Measurements from ENCODE around the gene CCK.

CCK gene

GRCh38 chr3:42263354-42264346 lies 2.3 kb downstream of the CCK start:
- Histone ChIP-seq H3K4me3 (IDR thresholded peaks at IDR 0.05; ENCODE audit: insufficient read depth, low read depth, low read length) (no peak overlapping the region), H2AFZ (ENCODE audit: low read depth) (no peak overlapping the region), H4K20me1 (ENCODE audit: insufficient read depth) (no peaks in the 10 kb centered on the region), H3K27me3 (ENCODE audit: insufficient read depth, low read depth) (no peaks in the 10 kb centered on the region), H3K27ac (no peak overlapping the region), H3K9ac (no peak overlapping the region), H3K4me2 (no peak overlapping the region), H3K36me3 (ENCODE audit: insufficient read depth) (no peaks in the 10 kb centered on the region), H3K79me2 (ENCODE audit: insufficient read depth, low read depth) (no peaks in the 10 kb centered on the region), H3K4me1 (ENCODE audit: low read depth, poor library complexity, severe bottlenecking) (no peaks in the 10 kb centered on the region)
- TF ChIP-seq CTCF (conservative IDR thresholded peaks at IDR 0.05; ENCODE audit: low read depth, low read length), result no peak

GRCh38 chr3:42262525-42262924 lies 3.5 kb downstream of the CCK start:
- H4K20me1 ChIP-seq (ENCODE audit: insufficient read depth), result no peaks in the 10 kb centered on the region
- no peak overlapping the region for H3K4me2 ChIP-seq
- H3K9ac ChIP-seq, result no peak overlapping the region
- no peaks in the 10 kb centered on the region for H3K27me3 ChIP-seq (ENCODE audit: insufficient read depth, low read depth)
- no peak overlapping the region for H3K4me3 ChIP-seq (IDR thresholded peaks at IDR 0.05; ENCODE audit: insufficient read depth, low read depth, low read length)
- no peak for TF ChIP-seq CTCF (conservative IDR thresholded peaks at IDR 0.05; ENCODE audit: low read depth, low read length)
- H3K36me3 ChIP-seq (ENCODE audit: insufficient read depth), result no peaks in the 10 kb centered on the region
- no peaks in the 10 kb centered on the region for H3K79me2 ChIP-seq (ENCODE audit: insufficient read depth, low read depth)
- no peaks in the 10 kb centered on the region for H3K4me1 ChIP-seq (ENCODE audit: low read depth, poor library complexity, severe bottlenecking)
- no peak overlapping the region for H2AFZ ChIP-seq (ENCODE audit: low read depth)
- no peak overlapping the region for H3K27ac ChIP-seq

GRCh38 chr3:42257007-42257406 lies 9.0 kb downstream of the CCK start:
- Histone ChIP-seq H3K4me3 (IDR thresholded peaks at IDR 0.05; ENCODE audit: insufficient read depth, low read depth, low read length) (no peak overlapping the region), H3K4me1 (ENCODE audit: low read depth, poor library complexity, severe bottlenecking) (no peaks in the 10 kb centered on the region), H3K79me2 (ENCODE audit: insufficient read depth, low read depth) (no peaks in the 10 kb centered on the region), H3K27ac (no peak overlapping the region), H3K27me3 (ENCODE audit: insufficient read depth, low read depth) (no peaks in the 10 kb centered on the region), H3K9ac (no peak overlapping the region), H4K20me1 (ENCODE audit: insufficient read depth) (no peaks in the 10 kb centered on the region), H3K36me3 (ENCODE audit: insufficient read depth) (no peaks in the 10 kb centered on the region), H2AFZ (ENCODE audit: low read depth) (no peak overlapping the region), H3K4me2 (no peak overlapping the region)
- no peak for TF ChIP-seq CTCF (conservative IDR thresholded peaks at IDR 0.05; ENCODE audit: low read depth, low read length)

- Histone ChIP-seq H3K27me3 (ENCODE audit: insufficient read depth, low read depth) (no peaks in the 10 kb centered on the region), H3K79me2 (ENCODE audit: insufficient read depth, low read depth) (no peaks in the 10 kb centered on the region), H4K20me1 (ENCODE audit: insufficient read depth) (no peaks in the 10 kb centered on the region), H3K4me3 (IDR thresholded peaks at IDR 0.05; ENCODE audit: insufficient read depth, low read depth, low read length) (no peak overlapping the region), H3K27ac (no peak overlapping the region), H3K36me3 (ENCODE audit: insufficient read depth) (no peaks in the 10 kb centered on the region), H3K4me2 (no peak overlapping the region), H2AFZ (ENCODE audit: low read depth) (no peak overlapping the region), H3K4me1 (ENCODE audit: low read depth, poor library complexity, severe bottlenecking) (no peaks in the 10 kb centered on the region), H3K9ac (no peak overlapping the region)
- no peak for TF ChIP-seq CTCF (conservative IDR thresholded peaks at IDR 0.05; ENCODE audit: low read depth, low read length)
Observed at GRCh38 chr3:42256135-42256819, 9.7 kb downstream of the CCK start.

Data from KMS-11 (cell line).